Measurements from ENCODE around the gene APOC3.
A peak's percentile ranks its signal among the peaks of the same experiment; 100 is the strongest.

Gene APOC3

DNA sequence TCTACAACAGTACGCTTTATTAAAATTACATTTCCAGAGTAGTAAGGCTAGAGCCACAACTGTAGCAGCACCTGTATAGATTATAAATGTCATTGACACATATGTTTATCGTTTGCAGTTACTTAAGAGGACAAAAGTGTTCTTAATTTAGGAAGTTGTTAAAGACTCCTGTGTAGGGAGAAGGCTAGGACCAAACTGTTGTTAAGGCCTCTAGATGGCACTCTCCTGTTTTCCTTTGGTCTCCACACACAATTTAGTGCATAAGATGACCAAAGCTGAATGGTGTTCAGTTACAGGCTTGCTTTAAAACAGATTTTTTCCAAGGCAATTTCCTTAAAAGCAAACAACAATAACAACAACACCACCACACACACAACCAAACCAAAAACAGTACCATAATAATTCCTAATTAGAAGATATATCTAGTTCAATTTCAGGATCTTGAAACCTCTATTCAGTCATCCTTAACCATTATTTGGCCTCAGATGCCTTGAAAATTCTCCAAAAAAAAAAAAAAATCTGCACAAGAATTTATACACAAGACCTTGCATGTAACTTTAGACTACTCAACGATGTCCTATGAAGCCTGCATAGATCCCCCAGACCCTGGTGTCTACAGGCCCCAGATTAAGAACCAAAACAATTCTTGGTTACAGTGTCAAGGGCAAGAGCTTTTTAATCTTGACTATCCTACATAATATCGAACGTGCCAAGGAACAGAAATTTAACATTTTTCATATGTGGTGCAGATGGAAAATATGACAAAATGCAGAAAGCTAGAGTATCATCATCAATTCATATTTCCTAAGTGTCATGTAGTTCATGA lies 50.3 kb downstream of the APOC3 start:
- peak; percentile 55 for DNase-seq

DNA sequence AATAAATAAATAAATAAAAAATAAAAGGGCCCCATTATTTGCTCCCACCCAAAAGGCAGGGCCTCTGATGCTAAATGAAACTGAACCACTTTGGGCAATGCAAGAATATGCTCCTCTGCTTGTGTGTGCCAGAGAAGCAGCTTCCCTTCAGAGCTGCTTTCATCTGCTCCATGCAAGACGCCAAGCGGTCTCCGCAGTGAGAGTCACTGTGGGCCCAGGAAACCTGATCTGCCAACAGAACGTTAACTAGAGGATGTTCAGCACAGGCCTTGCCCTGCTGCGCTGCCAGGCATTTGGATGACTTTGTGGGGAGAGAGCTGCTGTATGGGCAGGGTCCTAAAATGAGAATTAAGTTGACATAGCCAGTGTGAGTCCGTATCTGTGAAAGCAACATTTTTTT lies 51.4 kb downstream of the APOC3 start:
- DNase-seq: no peak

DNA sequence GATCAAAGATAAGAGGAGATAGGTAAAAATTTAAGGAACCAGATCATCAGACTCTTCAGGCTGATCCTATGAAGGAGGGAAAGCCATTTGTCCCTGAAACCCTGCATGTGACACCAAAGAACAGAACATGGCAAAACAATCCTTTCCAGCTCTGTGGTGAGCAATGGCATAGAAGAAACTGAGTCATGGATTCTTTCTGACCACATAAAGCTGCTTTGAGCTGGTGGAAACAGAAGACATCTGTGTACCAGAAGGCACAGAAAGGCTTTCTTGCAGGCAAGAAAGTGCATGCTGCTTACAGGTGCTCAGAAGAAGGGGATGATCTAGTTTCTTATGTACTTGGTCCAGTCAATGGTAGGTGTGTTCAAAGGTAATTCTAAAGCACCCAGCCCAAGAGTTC lies 52.7 kb downstream of the APOC3 start:
- no peak for DNase-seq

Measured in NCI-H774 (cell line).